HG03025 (cell line): ENCODE results near the gene PDE4A.

Experiments
- ATAC-seq: cut with Tn5 transposase; IDR thresholded peaks from one replicate; pipeline ENCODE4 v1.9.1; 2021; ENCODE audit warnings: mild to moderate bottlenecking, moderate library complexity; ENCODE audit not compliant: unreplicated experiment, low FRiP score

The PDE4A gene

GRCh38 chr19:10505583-10506229 lies 85.4 kb downstream of the PDE4A start:
- ATAC-seq, result no peak

- ATAC-seq, result no peak
Observed at GRCh38 chr19:10508036-10508435, 87.7 kb downstream of the PDE4A start.

GRCh38 chr19:10508707-10509106 lies 88.4 kb downstream of the PDE4A start:
- no peak for ATAC-seq

- ATAC-seq, result no peak
Observed at GRCh38 chr19:10510301-10510802, 90.0 kb downstream of the PDE4A start.

GRCh38 chr19:10513223-10513622 lies 92.9 kb downstream of the PDE4A start:
- no peak for ATAC-seq

GRCh38 chr19:10514211-10515145 lies 94.1 kb downstream of the PDE4A start:
- ATAC-seq, result no peak

- ATAC-seq, result no peak
Observed at GRCh38 chr19:10516064-10516385, 95.7 kb downstream of the PDE4A start.

GRCh38 chr19:10516671-10517286 lies 96.4 kb downstream of the PDE4A start:
- no peak for ATAC-seq

- no peak for ATAC-seq
Observed at GRCh38 chr19:10517361-10517759, 97.0 kb downstream of the PDE4A start, which contains the start of gene S1PR5. S1PR5 (minus strand) TSS chr19:10517447; CDS start chr19:10515011, 2,436 bp downstream.

- ATAC-seq, result no peak
Observed at GRCh38 chr19:10517760-10518443, 97.6 kb downstream of the PDE4A start.

GRCh38 chr19:10518444-10519361 lies 98.4 kb downstream of the PDE4A start:
- ATAC-seq, result no peak
